ENCODE data around the gene POR. TPM values are rescaled to one million over a fixed set of nuclear protein-coding genes. Genes with fewer than 3 reads are reported as not detected.

The POR gene
- total and polyA plus RNA-seq, 2 of the 13 experiments (the other 11 are each of a cell fraction or from before 2014, with no cell fraction given): 145 to 266 TPM

DNA sequence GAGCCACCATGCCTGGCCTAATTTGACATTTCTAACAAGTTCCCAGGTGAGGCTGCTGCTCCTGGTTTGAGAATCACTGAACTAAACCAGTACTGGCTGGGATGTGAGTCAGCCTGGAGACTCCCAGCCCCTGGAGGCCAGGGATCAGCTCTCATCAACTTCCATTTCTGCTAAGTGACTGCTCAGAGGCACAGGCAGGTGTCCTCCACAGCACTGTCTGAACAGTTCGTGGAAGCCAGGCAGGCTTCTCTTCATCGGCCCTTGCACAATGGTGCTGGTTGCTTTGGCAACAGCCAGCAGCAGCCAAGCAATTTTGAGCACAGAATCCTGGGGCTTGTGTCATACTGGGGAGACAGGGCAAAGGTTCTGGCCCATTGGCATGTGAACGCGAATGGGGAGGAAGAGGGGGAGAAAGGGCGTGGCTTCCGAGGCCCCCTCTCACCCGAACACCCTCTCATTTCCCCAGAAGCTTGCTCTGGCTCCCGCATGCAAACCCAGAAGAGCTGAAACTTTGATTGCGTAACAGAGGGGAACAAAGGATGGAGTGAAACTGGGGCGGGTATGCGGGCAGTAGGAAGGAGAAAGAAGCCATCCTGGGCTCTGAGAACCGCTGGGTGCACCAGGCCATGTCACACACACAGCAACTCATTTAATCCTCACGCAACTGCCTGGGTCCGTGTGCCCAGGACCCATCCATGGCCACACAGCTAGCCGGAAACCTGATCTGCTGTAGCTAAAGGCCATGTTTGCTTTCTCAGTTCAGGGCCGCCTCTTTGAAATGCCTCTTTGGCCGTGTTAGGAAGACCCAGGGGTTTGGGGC is 9.0 kb upstream of the POR start (continued):
- TF ChIP-seq, protein P1, sequence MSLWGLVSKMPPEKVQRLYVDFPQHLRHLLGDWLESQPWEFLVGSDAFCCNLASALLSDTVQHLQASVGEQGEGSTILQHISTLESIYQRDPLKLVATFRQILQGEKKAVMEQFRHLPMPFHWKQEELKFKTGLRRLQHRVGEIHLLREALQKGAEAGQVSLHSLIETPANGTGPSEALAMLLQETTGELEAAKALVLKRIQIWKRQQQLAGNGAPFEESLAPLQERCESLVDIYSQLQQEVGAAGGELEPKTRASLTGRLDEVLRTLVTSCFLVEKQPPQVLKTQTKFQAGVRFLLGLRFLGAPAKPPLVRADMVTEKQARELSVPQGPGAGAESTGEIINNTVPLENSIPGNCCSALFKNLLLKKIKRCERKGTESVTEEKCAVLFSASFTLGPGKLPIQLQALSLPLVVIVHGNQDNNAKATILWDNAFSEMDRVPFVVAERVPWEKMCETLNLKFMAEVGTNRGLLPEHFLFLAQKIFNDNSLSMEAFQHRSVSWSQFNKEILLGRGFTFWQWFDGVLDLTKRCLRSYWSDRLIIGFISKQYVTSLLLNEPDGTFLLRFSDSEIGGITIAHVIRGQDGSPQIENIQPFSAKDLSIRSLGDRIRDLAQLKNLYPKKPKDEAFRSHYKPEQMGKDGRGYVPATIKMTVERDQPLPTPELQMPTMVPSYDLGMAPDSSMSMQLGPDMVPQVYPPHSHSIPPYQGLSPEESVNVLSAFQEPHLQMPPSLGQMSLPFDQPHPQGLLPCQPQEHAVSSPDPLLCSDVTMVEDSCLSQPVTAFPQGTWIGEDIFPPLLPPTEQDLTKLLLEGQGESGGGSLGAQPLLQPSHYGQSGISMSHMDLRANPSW (CRISPR knock-in tag; IDR thresholded peaks at IDR 0.05; ENCODE audit: borderline replicate concordance): 0 out of 2 replicates have a peak, but pooled peaks have one; percentile 67
- TF ChIP-seq, protein P2, sequence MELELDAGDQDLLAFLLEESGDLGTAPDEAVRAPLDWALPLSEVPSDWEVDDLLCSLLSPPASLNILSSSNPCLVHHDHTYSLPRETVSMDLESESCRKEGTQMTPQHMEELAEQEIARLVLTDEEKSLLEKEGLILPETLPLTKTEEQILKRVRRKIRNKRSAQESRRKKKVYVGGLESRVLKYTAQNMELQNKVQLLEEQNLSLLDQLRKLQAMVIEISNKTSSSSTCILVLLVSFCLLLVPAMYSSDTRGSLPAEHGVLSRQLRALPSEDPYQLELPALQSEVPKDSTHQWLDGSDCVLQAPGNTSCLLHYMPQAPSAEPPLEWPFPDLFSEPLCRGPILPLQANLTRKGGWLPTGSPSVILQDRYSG (CRISPR knock-in tag; IDR thresholded peaks at IDR 0.05): no peak
- no peak for TF ChIP-seq CREB1 (IDR thresholded peaks at IDR 0.05)
- TF ChIP-seq CREB1 (CRISPR knock-in tag; IDR thresholded peaks at IDR 0.05): 0 out of 2 replicates have a peak, but pooled peaks have one; percentile 18
- TF ChIP-seq BORCS8-MEF2B (CRISPR knock-in tag; IDR thresholded peaks at IDR 0.05): no peak
- TF ChIP-seq, protein P3, sequence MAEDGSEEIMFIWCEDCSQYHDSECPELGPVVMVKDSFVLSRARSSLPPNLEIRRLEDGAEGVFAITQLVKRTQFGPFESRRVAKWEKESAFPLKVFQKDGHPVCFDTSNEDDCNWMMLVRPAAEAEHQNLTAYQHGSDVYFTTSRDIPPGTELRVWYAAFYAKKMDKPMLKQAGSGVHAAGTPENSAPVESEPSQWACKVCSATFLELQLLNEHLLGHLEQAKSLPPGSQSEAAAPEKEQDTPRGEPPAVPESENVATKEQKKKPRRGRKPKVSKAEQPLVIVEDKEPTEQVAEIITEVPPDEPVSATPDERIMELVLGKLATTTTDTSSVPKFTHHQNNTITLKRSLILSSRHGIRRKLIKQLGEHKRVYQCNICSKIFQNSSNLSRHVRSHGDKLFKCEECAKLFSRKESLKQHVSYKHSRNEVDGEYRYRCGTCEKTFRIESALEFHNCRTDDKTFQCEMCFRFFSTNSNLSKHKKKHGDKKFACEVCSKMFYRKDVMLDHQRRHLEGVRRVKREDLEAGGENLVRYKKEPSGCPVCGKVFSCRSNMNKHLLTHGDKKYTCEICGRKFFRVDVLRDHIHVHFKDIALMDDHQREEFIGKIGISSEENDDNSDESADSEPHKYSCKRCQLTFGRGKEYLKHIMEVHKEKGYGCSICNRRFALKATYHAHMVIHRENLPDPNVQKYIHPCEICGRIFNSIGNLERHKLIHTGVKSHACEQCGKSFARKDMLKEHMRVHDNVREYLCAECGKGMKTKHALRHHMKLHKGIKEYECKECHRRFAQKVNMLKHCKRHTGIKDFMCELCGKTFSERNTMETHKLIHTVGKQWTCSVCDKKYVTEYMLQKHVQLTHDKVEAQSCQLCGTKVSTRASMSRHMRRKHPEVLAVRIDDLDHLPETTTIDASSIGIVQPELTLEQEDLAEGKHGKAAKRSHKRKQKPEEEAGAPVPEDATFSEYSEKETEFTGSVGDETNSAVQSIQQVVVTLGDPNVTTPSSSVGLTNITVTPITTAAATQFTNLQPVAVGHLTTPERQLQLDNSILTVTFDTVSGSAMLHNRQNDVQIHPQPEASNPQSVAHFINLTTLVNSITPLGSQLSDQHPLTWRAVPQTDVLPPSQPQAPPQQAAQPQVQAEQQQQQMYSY (CRISPR knock-in tag; IDR thresholded peaks at IDR 0.05): peak; percentile 78
- TF ChIP-seq, protein P4, sequence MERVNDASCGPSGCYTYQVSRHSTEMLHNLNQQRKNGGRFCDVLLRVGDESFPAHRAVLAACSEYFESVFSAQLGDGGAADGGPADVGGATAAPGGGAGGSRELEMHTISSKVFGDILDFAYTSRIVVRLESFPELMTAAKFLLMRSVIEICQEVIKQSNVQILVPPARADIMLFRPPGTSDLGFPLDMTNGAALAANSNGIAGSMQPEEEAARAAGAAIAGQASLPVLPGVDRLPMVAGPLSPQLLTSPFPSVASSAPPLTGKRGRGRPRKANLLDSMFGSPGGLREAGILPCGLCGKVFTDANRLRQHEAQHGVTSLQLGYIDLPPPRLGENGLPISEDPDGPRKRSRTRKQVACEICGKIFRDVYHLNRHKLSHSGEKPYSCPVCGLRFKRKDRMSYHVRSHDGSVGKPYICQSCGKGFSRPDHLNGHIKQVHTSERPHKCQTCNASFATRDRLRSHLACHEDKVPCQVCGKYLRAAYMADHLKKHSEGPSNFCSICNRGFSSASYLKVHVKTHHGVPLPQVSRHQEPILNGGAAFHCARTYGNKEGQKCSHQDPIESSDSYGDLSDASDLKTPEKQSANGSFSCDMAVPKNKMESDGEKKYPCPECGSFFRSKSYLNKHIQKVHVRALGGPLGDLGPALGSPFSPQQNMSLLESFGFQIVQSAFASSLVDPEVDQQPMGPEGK (CRISPR knock-in tag; IDR thresholded peaks at IDR 0.05): peak; percentile 97
- no peak for TF ChIP-seq HOXA9 (CRISPR knock-in tag; IDR thresholded peaks at IDR 0.05; ENCODE audit: borderline replicate concordance)
- no peak for TF ChIP-seq IRX3 (CRISPR knock-in tag; IDR thresholded peaks at IDR 0.05; ENCODE audit: borderline replicate concordance, low read depth)
- peak; percentile 84 for TF ChIP-seq ADNP (CRISPR knock-in tag; IDR thresholded peaks at IDR 0.05)
- TF ChIP-seq ZSCAN20 (CRISPR knock-in tag; IDR thresholded peaks at IDR 0.05; ENCODE audit: borderline replicate concordance): no peak
- no peak for TF ChIP-seq BRCA1 (CRISPR knock-in tag; IDR thresholded peaks at IDR 0.05)
- no peak for TF ChIP-seq RFXANK (CRISPR knock-in tag; IDR thresholded peaks at IDR 0.05)
- peak; percentile 81 for TF ChIP-seq XRCC5 (optimal IDR thresholded peaks at IDR 0.05; ENCODE audit: low read length)
- TF ChIP-seq, protein P5, sequence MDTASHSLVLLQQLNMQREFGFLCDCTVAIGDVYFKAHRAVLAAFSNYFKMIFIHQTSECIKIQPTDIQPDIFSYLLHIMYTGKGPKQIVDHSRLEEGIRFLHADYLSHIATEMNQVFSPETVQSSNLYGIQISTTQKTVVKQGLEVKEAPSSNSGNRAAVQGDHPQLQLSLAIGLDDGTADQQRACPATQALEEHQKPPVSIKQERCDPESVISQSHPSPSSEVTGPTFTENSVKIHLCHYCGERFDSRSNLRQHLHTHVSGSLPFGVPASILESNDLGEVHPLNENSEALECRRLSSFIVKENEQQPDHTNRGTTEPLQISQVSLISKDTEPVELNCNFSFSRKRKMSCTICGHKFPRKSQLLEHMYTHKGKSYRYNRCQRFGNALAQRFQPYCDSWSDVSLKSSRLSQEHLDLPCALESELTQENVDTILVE (CRISPR knock-in tag; IDR thresholded peaks at IDR 0.05): no peak
- TF ChIP-seq, protein P6, sequence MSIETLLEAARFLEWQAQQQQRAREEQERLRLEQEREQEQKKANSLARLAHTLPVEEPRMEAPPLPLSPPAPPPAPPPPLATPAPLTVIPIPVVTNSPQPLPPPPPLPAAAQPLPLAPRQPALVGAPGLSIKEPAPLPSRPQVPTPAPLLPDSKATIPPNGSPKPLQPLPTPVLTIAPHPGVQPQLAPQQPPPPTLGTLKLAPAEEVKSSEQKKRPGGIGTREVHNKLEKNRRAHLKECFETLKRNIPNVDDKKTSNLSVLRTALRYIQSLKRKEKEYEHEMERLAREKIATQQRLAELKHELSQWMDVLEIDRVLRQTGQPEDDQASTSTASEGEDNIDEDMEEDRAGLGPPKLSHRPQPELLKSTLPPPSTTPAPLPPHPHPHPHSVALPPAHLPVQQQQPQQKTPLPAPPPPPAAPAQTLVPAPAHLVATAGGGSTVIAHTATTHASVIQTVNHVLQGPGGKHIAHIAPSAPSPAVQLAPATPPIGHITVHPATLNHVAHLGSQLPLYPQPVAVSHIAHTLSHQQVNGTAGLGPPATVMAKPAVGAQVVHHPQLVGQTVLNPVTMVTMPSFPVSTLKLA (IDR thresholded peaks at IDR 0.05): 0 out of 2 replicates have a peak, but pooled peaks have one; percentile 15
